IMR-90 (cell line): ENCODE results near the gene TGM1. TPM values are rescaled to one million over a fixed set of nuclear protein-coding genes. Genes with fewer than 3 reads are reported as not detected.

Experiments
- ATAC-seq: fragments of 200-7000 bp; cut with Tn5 transposase; 2 replicates; pipeline ENCODE4 v1.9.1; 2020; ENCODE audit warnings: low read depth, mild to moderate bottlenecking, moderate library complexity
- BruUV-seq: library from RNA; stranded (reverse); fragments of 400-500 nt; replicated peaks from 2 replicates; lab custom pipeline; 2021; lab: Mats Ljungman, UMichigan
- CTCF ChIA-PET: fragments of 300-600 bp; formaldehyde crosslinking; extraction: SDS; loops from one replicate; lab custom pipeline; 2021; ENCODE audit warnings: antibody characterized with exemption; lab: Yijun Ruan, JAX
- POLR2A ChIA-PET: fragments of 300-600 bp; sonication (Branson Sonifier 250); formaldehyde crosslinking; loops from one replicate; lab custom pipeline; 2022; ENCODE audit warnings: antibody characterized with exemption; ENCODE audit not compliant: unreplicated experiment; lab: Charles Lee
- DNase-seq: peaks from one replicate; pipeline ENCODE4 v3.0.0; 2013
- H2AFZ ChIP-seq: replicated peaks from 2 replicates; pipeline ENCODE3; 2013; ENCODE audit warnings: low read length, mild to moderate bottlenecking; ENCODE audit not compliant: poor library complexity
- H2AK5ac ChIP-seq: 2 replicates; pipeline ENCODE4 v1.6.1; 2013; ENCODE audit warnings: low read depth, low read length, inconsistent platforms
- H2AK9ac ChIP-seq: replicated peaks from 2 replicates; pipeline ENCODE3; 2013; ENCODE audit warnings: mild to moderate bottlenecking, low read depth, low read length, moderate library complexity; ENCODE audit not compliant: poor library complexity
- H2BK120ac ChIP-seq: 2 replicates; pipeline ENCODE4 v1.6.1; 2013; ENCODE audit warnings: low read depth, low read length, inconsistent platforms
- H2BK15ac ChIP-seq: 3 replicates; pipeline ENCODE4 v1.6.1; 2013; ENCODE audit warnings: low read depth, low read length, inconsistent platforms
- H2BK20ac ChIP-seq: 2 replicates; pipeline ENCODE4 v1.6.1; 2013; ENCODE audit warnings: low read depth, mild to moderate bottlenecking, inconsistent platforms, low read length, moderate library complexity
- H2BK5ac ChIP-seq: 2 replicates; pipeline ENCODE4 v1.6.1; 2013; ENCODE audit warnings: mild to moderate bottlenecking, low read depth, low read length, inconsistent platforms; ENCODE audit not compliant: poor library complexity, severe bottlenecking
- H3K14ac ChIP-seq: replicated peaks from 2 replicates; pipeline ENCODE4 v1.6.1; 2013; ENCODE audit warnings: low read depth, low read length, inconsistent platforms
- H3K18ac ChIP-seq: 2 replicates; pipeline ENCODE4 v1.6.1; 2013; ENCODE audit warnings: low read depth, low read length, control low read depth
- H3K23ac ChIP-seq: 2 replicates; pipeline ENCODE4 v1.6.1; 2013; ENCODE audit warnings: low read depth, low read length, inconsistent platforms
- H3K27ac ChIP-seq: 2 replicates; pipeline ENCODE4 v1.5.1; 2013; ENCODE audit warnings: mild to moderate bottlenecking, control low read depth, low read length; ENCODE audit not compliant: insufficient read depth
- H3K27me3 ChIP-seq: 2 replicates; pipeline ENCODE4 v1.6.1; 2013; ENCODE audit warnings: low read length; ENCODE audit not compliant: control insufficient read depth, insufficient read depth
- H3K36me3 ChIP-seq: 2 replicates; pipeline ENCODE4 v1.6.1; 2013; ENCODE audit warnings: low read length, mixed read lengths; ENCODE audit not compliant: control insufficient read depth, insufficient read depth
- H3K4ac ChIP-seq: 2 replicates; pipeline ENCODE4 v1.6.1; 2013; ENCODE audit warnings: low read depth, low read length, inconsistent platforms
- H3K4me1 ChIP-seq: 2 replicates; pipeline ENCODE4 v1.6.1; 2013; ENCODE audit warnings: low read length, mixed read lengths; ENCODE audit not compliant: control insufficient read depth, insufficient read depth
- H3K4me2 ChIP-seq: 2 replicates; pipeline ENCODE4 v1.6.1; 2013; ENCODE audit warnings: low read depth, mild to moderate bottlenecking, control low read depth, low read length, moderate library complexity
- H3K4me3 ChIP-seq: 2 replicates; pipeline ENCODE4 v1.5.1; 2013; ENCODE audit warnings: low read depth, mild to moderate bottlenecking, control low read depth, low read length, moderate library complexity; ENCODE audit not compliant: insufficient read depth
- H3K56ac ChIP-seq: 2 replicates; pipeline ENCODE4 v1.6.1; 2013; ENCODE audit warnings: low read length, inconsistent platforms; ENCODE audit not compliant: insufficient read depth; ENCODE audit errors: extremely low read depth
- H3K79me1 ChIP-seq, 2 experiments: 2 replicates each; pipeline ENCODE4 v1.6.1; 2013; ENCODE audit warnings: low read length in 2 of 2, inconsistent platforms in 1 of 2, low read depth in 1 of 2
- H3K9ac ChIP-seq: 2 replicates; pipeline ENCODE4 v1.6.1; 2013; ENCODE audit warnings: low read depth, low read length, control low read depth
- H3K9me1 ChIP-seq: 2 replicates; pipeline ENCODE4 v1.6.1; 2013; ENCODE audit warnings: low read length, inconsistent platforms; ENCODE audit not compliant: insufficient read depth
- H3K9me3 ChIP-seq: 2 replicates; pipeline ENCODE4 v1.6.1; 2013; ENCODE audit warnings: low read length; ENCODE audit not compliant: control insufficient read depth, insufficient read depth
- H4K20me1 ChIP-seq: 2 replicates; pipeline ENCODE4 v1.6.1; 2013; ENCODE audit warnings: low read length, inconsistent platforms; ENCODE audit not compliant: insufficient read depth
- H4K5ac ChIP-seq: 2 replicates; pipeline ENCODE4 v1.6.1; 2013; ENCODE audit warnings: mild to moderate bottlenecking, low read depth, low read length, control low read depth
- H4K8ac ChIP-seq, 2 experiments: 2 replicates each; pipeline ENCODE4 v1.6.1; 2013; ENCODE audit warnings: low read depth in 2 of 2, low read length in 2 of 2, control low read depth in 1 of 2, inconsistent platforms in 1 of 2
- H4K91ac ChIP-seq: 2 replicates; pipeline ENCODE4 v1.6.1; 2013; ENCODE audit warnings: low read depth, low read length, inconsistent platforms; ENCODE audit not compliant: insufficient read depth
- BHLHE40 ChIP-seq: fragments of 150-350 bp; IDR thresholded peaks from 2 replicates; pipeline ENCODE4 v1.6.1; 2016; ENCODE audit warnings: mild to moderate bottlenecking, low read depth, low read length
- CHD1 ChIP-seq: IDR thresholded peaks from 2 replicates; pipeline ENCODE4 v1.6.1; 2012; ENCODE audit warnings: low read depth, low read length, improper control_type of control experiment
- CTCF ChIP-seq: conservative IDR thresholded peaks from 2 replicates; pipeline ENCODE4 v1.5.1; 2012; ENCODE audit warnings: mild to moderate bottlenecking, low read depth, low read length, improper control_type of control experiment
- FOS ChIP-seq: fragments of 150-350 bp; IDR thresholded peaks from 2 replicates; pipeline ENCODE4 v1.6.1; 2016; ENCODE audit warnings: low read depth, low read length
- MAFK ChIP-seq: IDR thresholded peaks from 2 replicates; pipeline ENCODE4 v1.6.1; 2012; ENCODE audit warnings: low read depth, low read length, improper control_type of control experiment
- MAZ ChIP-seq: IDR thresholded peaks from 2 replicates; pipeline ENCODE4 v1.6.1; 2012; ENCODE audit warnings: low read depth, mild to moderate bottlenecking, low read length, improper control_type of control experiment, moderate library complexity, borderline replicate concordance
- MXI1 ChIP-seq: IDR thresholded peaks from 2 replicates; pipeline ENCODE4 v1.6.1; 2012; ENCODE audit warnings: low read depth, mild to moderate bottlenecking, low read length, moderate library complexity, borderline replicate concordance
- POLR2A ChIP-seq: IDR thresholded peaks from 2 replicates; pipeline ENCODE4 v1.6.1; 2012; ENCODE audit warnings: mild to moderate bottlenecking, low read depth, low read length
- RAD21 ChIP-seq: IDR thresholded peaks from 2 replicates; pipeline ENCODE4 v1.6.1; 2012; ENCODE audit warnings: low read length, improper control_type of control experiment
- RFX5 ChIP-seq: IDR thresholded peaks from 2 replicates; pipeline ENCODE4 v1.8.0; 2012; ENCODE audit warnings: low read depth, mild to moderate bottlenecking, low read length, moderate library complexity
- SMC3 ChIP-seq: fragments of 150-350 bp; IDR thresholded peaks from 2 replicates; pipeline ENCODE4 v1.6.1; 2016; ENCODE audit warnings: low read depth, mild to moderate bottlenecking, antibody characterized with exemption, low read length, moderate library complexity
- WGBS, 2 experiments: methylation state at CpG; one replicate each; pipeline versions ENCODE4 v1.1.5 to v1.1.7; 2013; ENCODE audit warnings: missing lambda C conversion rate in 2 of 2; ENCODE audit not compliant: insufficient read length in 1 of 2; ENCODE audit errors: extremely low coverage in 2 of 2; 5-methylcytosine and 5-hydroxymethylcytosine counted together
- dilution Hi-C: fragments of 300-500 bp; cut with HindIII; formaldehyde crosslinking; loops from one replicate; pipeline ENCODE4 v1.14.3; 2018; ENCODE audit warnings: low sequenced_read_pairs; ENCODE audit not compliant: unreplicated experiment
- in situ Hi-C: fragments of 300-500 bp; cut with MboI; formaldehyde crosslinking; loops from 3 replicates; pipeline ENCODE4 v1.14.3; 2019; ENCODE audit warnings: low sequenced_read_pairs, inconsistent platforms, mixed read lengths
- intact Hi-C: fragments of 100-400 bp; cut with micrococcal nuclease; formaldehyde crosslinking; loops from 2 replicates; pipeline ENCODE4 v1.10.0; 2022
- polyA plus RNA-seq, 3 experiments: library from polyadenylated mRNA; depleted of rRNA; stranded (reverse); fragments of >200 nt; gene quantifications; 2 replicates each; pipeline ENCODE4 v1.2.3, GENCODE V29; 2012; ENCODE audit warnings: low replicate concordance in 1 of 3
- total RNA-seq: library from RNA; depleted of rRNA; stranded (reverse); fragments of >200 nt; gene quantifications from 2 replicates; pipeline ENCODE4 v1.2.3, GENCODE V29; 2012
- TF ChIP-seq, protein P1 (sequence below): fragments of 150-350 bp; IDR thresholded peaks from 2 replicates; pipeline ENCODE4 v1.6.1; 2016; ENCODE audit warnings: low read depth, mild to moderate bottlenecking, low read length, moderate library complexity, borderline replicate concordance
- TF ChIP-seq, protein P2 (sequence below): fragments of 150-350 bp; IDR thresholded peaks from 2 replicates; pipeline ENCODE4 v1.6.1; 2017; ENCODE audit warnings: mild to moderate bottlenecking, antibody characterized with exemption, low read length, low read depth

The TGM1 gene
- total and polyA plus RNA-seq, 2 of the 4 experiments (the other 2 are of a cell fraction), result 0.72 to 3.3 TPM

- TF ChIP-seq CTCF, result no peak
- no peak for TF ChIP-seq RAD21
- TF ChIP-seq POLR2A, result no peak
- no peak for TF ChIP-seq MXI1
- TF ChIP-seq SMC3, result no peak
These were observed 55.4 kb downstream of the TGM1 start (continued) for GRCh38 chr14:24207625-24208024.

DNA sequence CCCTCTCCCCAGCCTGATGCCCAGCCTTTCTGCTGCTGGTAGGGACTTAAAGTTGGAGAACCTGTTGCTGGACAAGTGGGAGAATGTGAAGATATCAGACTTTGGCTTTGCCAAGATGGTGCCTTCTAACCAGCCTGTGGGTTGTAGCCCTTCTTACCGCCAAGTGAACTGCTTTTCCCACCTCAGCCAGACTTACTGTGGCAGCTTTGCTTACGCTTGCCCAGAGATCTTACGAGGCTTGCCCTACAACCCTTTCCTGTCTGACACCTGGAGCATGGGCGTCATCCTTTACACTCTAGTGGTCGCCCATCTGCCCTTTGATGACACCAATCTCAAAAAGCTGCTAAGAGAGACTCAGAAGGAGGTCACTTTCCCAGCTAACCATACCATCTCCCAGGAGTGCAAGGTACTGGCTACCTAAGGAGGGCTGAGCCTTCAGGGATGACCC, 55.8 kb downstream of the TGM1 start:
- Histone ChIP-seq H3K18ac (no peak overlapping the region), H3K4ac (no peak overlapping the region), H3K23ac (no peak overlapping the region), H2AFZ (no peak overlapping the region), H3K79me1 (peaks cover 13 to 49% of the 10 kb centered on the region in 2 experiments), H2AK9ac (no peak overlapping the region), H3K4me3 (no peak overlapping the region), H3K9ac (no peak overlapping the region), H3K36me3 (peaks cover 50% of the 10 kb centered on the region), H3K56ac (no peak overlapping the region), H3K9me3 (no peaks in the 10 kb centered on the region), H4K20me1 (no peaks in the 10 kb centered on the region; the same call in 1 of the 2 replicates), H3K4me2 (no peak overlapping the region), H4K8ac (no peak overlapping the region), H3K27ac (no peak overlapping the region), H2BK5ac (no peak overlapping the region), H4K5ac (no peak overlapping the region), H4K91ac (no peak overlapping the region), H2AK5ac (no peak overlapping the region), H3K9me1 (peaks cover 11% of the 10 kb centered on the region; the same call in 1 of the 2 replicates), H2BK120ac (no peak overlapping the region), H3K27me3 (no peaks in the 10 kb centered on the region), H2BK20ac (no peak overlapping the region), H3K4me1 (no peaks in the 10 kb centered on the region), H3K14ac (no peak overlapping the region), H2BK15ac (no peak overlapping the region)
- TF ChIP-seq FOS (no peak), BHLHE40 (no peak), MAFK (no peak), MAZ (no peak), RAD21 (no peak), RFX5 (no peak), MXI1 (no peak), CHD1 (no peak)
- TF ChIP-seq, protein P1, sequence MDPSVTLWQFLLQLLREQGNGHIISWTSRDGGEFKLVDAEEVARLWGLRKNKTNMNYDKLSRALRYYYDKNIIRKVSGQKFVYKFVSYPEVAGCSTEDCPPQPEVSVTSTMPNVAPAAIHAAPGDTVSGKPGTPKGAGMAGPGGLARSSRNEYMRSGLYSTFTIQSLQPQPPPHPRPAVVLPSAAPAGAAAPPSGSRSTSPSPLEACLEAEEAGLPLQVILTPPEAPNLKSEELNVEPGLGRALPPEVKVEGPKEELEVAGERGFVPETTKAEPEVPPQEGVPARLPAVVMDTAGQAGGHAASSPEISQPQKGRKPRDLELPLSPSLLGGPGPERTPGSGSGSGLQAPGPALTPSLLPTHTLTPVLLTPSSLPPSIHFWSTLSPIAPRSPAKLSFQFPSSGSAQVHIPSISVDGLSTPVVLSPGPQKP, result no peak
- TF ChIP-seq, protein P2, sequence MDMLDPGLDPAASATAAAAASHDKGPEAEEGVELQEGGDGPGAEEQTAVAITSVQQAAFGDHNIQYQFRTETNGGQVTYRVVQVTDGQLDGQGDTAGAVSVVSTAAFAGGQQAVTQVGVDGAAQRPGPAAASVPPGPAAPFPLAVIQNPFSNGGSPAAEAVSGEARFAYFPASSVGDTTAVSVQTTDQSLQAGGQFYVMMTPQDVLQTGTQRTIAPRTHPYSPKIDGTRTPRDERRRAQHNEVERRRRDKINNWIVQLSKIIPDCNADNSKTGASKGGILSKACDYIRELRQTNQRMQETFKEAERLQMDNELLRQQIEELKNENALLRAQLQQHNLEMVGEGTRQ, result no peak
- intact Hi-C loops (no loop called here), dilution Hi-C loops (no loop called here), in situ Hi-C loops (no loop called here)
- DNase-seq, result no peak
- ATAC-seq, result no peak
- CTCF ChIA-PET, result no interaction called here
- POLR2A ChIA-PET, result no interaction called here
- BruUV-seq, result no TSS peak
- WGBS, 2 experiments, result 94% methylated on average over 2 of the region's 5 CpGs; no CpG with 5 or more reads in 1 of the 2 experiments
